T-cell (primary cell): Measurements from ENCODE around the gene TUBA1C. TPM values are rescaled to one million over a fixed set of nuclear protein-coding genes. Genes with fewer than 3 reads are reported as not detected.

ENCODE experiments used
- ATAC-seq, 4 experiments: fragments of 200-7000 bp in 3 of 4; fragments of 150-1000 bp in 1 of 4; cut with Tn5 transposase; replicated peaks in 1 of 4; 1 replicate in 3 of 4; 2 replicates in 1 of 4; pipeline ENCODE4 v1.10.0; 2021; ENCODE audit warnings: moderate library complexity in 3 of 4, mild to moderate bottlenecking in 2 of 4, moderate number of reproducible peaks in 1 of 4
- CTCF ChIA-PET, 2 donors: fragments of 300-600 bp; sonication (Branson Sonifier 250); formaldehyde crosslinking; loops; one replicate each; lab custom pipeline; 2022; ENCODE audit warnings: antibody characterized with exemption in 2 of 2; lab: Charles Lee
- POLR2A ChIA-PET, 2 donors: fragments of 300-600 bp; sonication (Branson Sonifier 250); formaldehyde crosslinking; loops; one replicate each; lab custom pipeline; 2022; ENCODE audit warnings: antibody characterized with exemption in 2 of 2; lab: Charles Lee
- DNase-seq, 35 experiments: peaks; one replicate each; pipeline versions ENCODE4 v3.0.0 to v3.0.0-alpha.2; 2013 to 2023
- H3K27ac ChIP-seq: one replicate; pipeline ENCODE4 v1.5.1; 2013; ENCODE audit warnings: low read length
- H3K27me3 ChIP-seq, 2 experiments: replicated peaks in 1 of 2; 1 replicate in 1 of 2; 2 replicates in 1 of 2; pipeline versions ENCODE4 v1.6.1 to v1.7.0; 2013; ENCODE audit warnings: low read length in 1 of 2, mixed read lengths in 1 of 2; ENCODE audit not compliant: control insufficient read depth in 2 of 2, insufficient read depth in 2 of 2; ENCODE audit errors: extremely low read depth in 1 of 2
- H3K36me3 ChIP-seq, 2 donors: 1 replicate in 1 of 2; 2 replicates in 1 of 2; pipeline versions ENCODE4 v1.6.1 to v1.7.0; 2013; ENCODE audit warnings: low read length in 1 of 2; ENCODE audit not compliant: control insufficient read depth in 2 of 2, insufficient read depth in 1 of 2; ENCODE audit errors: extremely low read depth in 1 of 2
- H3K4me1 ChIP-seq, 2 experiments: 1 replicate in 1 of 2; 2 replicates in 1 of 2; pipeline versions ENCODE4 v1.6.1 to v1.7.0; 2013; ENCODE audit warnings: low read length in 2 of 2, mixed read lengths in 1 of 2; ENCODE audit not compliant: insufficient read depth in 2 of 2, control insufficient read depth in 1 of 2; ENCODE audit errors: extremely low read depth in 1 of 2
- H3K4me3 ChIP-seq, 2 donors: 1 replicate in 1 of 2; 2 replicates in 1 of 2; pipeline versions ENCODE4 v1.5.1 to v1.7.0; 2013; ENCODE audit warnings: mild to moderate bottlenecking in 2 of 2, low read length in 1 of 2, moderate library complexity in 1 of 2; ENCODE audit not compliant: control insufficient read depth in 1 of 2; ENCODE audit errors: extremely low read depth in 1 of 2
- H3K9me3 ChIP-seq: 2 replicates; pipeline ENCODE4 v1.7.0; 2013
- H3K27ac Mint-ChIP-seq, 2 donors: one replicate each; pipeline ENCODE4 v1.8.0; 2020 to 2021; ENCODE audit warnings: mild to moderate bottlenecking in 2 of 2, mixed read lengths in 2 of 2
- H3K27me3 Mint-ChIP-seq, 2 donors: one replicate each; pipeline ENCODE4 v1.8.0; 2021 to 2022; ENCODE audit warnings: mixed read lengths in 2 of 2
- H3K36me3 Mint-ChIP-seq: one replicate; pipeline ENCODE4 v1.8.0; 2021; ENCODE audit warnings: mixed read lengths
- H3K4me1 Mint-ChIP-seq, 3 donors: one replicate each; pipeline ENCODE4 v1.8.0; 2020 to 2022; ENCODE audit warnings: mixed read lengths in 3 of 3, mild to moderate bottlenecking in 1 of 3
- H3K4me3 Mint-ChIP-seq, 3 donors: one replicate each; pipeline ENCODE4 v1.8.0; 2020 to 2022; ENCODE audit warnings: mild to moderate bottlenecking in 3 of 3, mixed read lengths in 3 of 3, moderate library complexity in 3 of 3
- H3K9me3 Mint-ChIP-seq, 3 donors: one replicate each; pipeline ENCODE4 v1.8.0; 2020 to 2022; ENCODE audit warnings: mixed read lengths in 3 of 3
- WGBS: methylation state at CpG from one replicate; pipeline ENCODE4 v1.1.5; 2013; ENCODE audit warnings: missing lambda C conversion rate; ENCODE audit not compliant: insufficient coverage; 5-methylcytosine and 5-hydroxymethylcytosine counted together
- total RNA-seq, 35 experiments: library from RNA in 6 of 35; stranded (reverse) in 6 of 35; fragments of 120-200 nt in 1 of 35; gene quantifications; one replicate each; pipeline versions ENCODE4 v1.2.1 to v1.2.4 and lab custom pipeline; 2013 to 2026

The TUBA1C gene
- total RNA-seq, 5 donors from 2014 or later (not counting 1 experiment from before 2014, with no cell fraction given): 16.4 to 53.7 (median 48.4) TPM

DNA sequence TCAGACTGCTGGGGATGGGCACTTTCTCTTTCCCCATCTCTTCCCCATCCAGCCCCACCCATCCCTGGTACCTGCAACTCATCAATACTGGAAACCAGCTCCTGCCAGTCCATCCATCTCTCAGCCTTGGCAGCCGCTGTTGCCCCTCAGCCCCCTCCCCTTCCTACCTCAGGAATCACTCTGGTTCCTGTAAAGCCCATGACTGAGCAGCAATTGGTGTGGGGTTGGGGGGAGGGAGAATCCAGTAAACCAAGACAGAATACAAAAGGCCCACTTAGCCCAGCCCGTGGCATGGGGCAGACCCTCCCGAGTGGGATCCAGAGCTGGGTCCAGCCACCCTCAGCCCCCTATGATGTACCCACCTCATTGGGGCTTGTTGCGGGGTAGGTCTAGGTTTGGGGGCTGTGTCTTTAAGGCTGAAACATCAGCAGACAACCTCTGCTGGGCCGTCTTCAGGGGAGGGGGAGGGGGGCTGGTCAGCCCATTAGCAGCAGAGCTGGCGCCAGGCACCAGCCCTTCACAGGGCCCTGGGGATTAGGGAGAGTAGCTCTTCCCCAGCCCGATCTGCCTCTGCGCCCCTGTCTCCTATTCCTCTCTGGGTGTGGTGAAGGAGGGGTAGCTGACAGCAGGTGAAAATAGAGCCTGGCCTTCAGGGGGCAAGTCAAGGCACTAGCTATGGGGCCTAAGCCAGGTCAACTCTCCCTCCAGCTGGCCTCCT lies 29.4 kb downstream of the TUBA1C start:
- Mint-ChIP-seq H3K4me3 (no peak overlapping the region), H3K27me3 (peaks cover 31 to 51% of the 10 kb centered on the region in 2 donors)
- 71% methylated on average over 2 of the region's 8 CpGs for WGBS

DNA sequence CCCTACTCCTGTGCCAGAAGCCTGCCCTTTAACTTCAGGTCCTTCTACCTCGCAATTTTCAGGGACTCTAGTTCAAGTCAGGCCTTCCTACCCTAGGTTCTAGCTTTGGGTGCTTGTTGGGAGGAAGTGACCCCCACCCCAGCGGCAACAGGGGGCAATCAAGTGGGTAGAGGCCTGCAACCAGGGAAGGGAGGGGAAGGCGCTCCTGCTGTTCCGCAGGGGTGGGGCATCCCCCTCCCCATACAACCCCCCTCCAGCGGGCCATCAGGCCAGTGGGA lies 29.9 kb downstream of the TUBA1C start:
- ATAC-seq: no peak
- Histone ChIP-seq H3K27me3 (peaks cover 12 to 68% of the 10 kb centered on the region in 2 experiments), H3K36me3 (no peaks in the 10 kb centered on the region), H3K9me3 (no peaks in the 10 kb centered on the region), H3K27ac (no peak overlapping the region), H3K4me3 (no peak overlapping the region), H3K4me1 (peaks cover 0 to 30% of the 10 kb centered on the region in 2 experiments)
- POLR2A ChIA-PET: no interaction called here
- no peak overlapping the region for H3K4me3 Mint-ChIP-seq
- H3K27ac Mint-ChIP-seq: no peak overlapping the region
- no peaks in the 10 kb centered on the region for H3K9me3 Mint-ChIP-seq
- no CpG with 5 or more reads among the region's 5 CpGs for WGBS
- no peaks in the 10 kb centered on the region for H3K36me3 Mint-ChIP-seq
- H3K27me3 Mint-ChIP-seq: peaks cover 31 to 49% of the 10 kb centered on the region in 2 donors
- peaks cover 9 to 24% (median 17%) of the 10 kb centered on the region in 3 donors for H3K4me1 Mint-ChIP-seq
- CTCF ChIA-PET: interaction anchor here (0.7 to 2.7 kb wide), 5 partner anchors 14 to 219 kb away, joined by 3 to 9 read pairs (median 4); partner anchors contain the start of gene DNAJC22 (in 1 of the 2)
- DNase-seq: no peak

More for the DNA sequence above, 29.4 kb downstream of the TUBA1C start:
- H3K4me3 ChIP-seq: no peak overlapping the region
- POLR2A ChIA-PET: interaction anchor here in 1 of 2 donors (0.6 kb wide), 2 partner anchors 9 to 75 kb away, joined by 3 to 9 read pairs; no protein-coding TSS in a partner anchor
- H3K36me3 ChIP-seq: no peaks in the 10 kb centered on the region
- peaks cover 9 to 24% (median 17%) of the 10 kb centered on the region in 3 donors for H3K4me1 Mint-ChIP-seq
- no peak for ATAC-seq
- no peak overlapping the region for H3K27ac ChIP-seq
- H3K9me3 ChIP-seq: no peaks in the 10 kb centered on the region
- H3K27ac Mint-ChIP-seq: no peak overlapping the region
- DNase-seq: no peak
- H3K36me3 Mint-ChIP-seq: no peaks in the 10 kb centered on the region
- H3K9me3 Mint-ChIP-seq: no peaks in the 10 kb centered on the region
- CTCF ChIA-PET: interaction anchor here (0.5 to 2.7 kb wide), 4 partner anchors 14 to 220 kb away, joined by 3 to 9 read pairs (median 5); partner anchors contain the start of gene DNAJC22 (in 1 of the 2)
- peaks cover 0 to 30% of the 10 kb centered on the region in 2 experiments for H3K4me1 ChIP-seq
- peaks cover 12 to 72% of the 10 kb centered on the region in 2 experiments for H3K27me3 ChIP-seq

DNA sequence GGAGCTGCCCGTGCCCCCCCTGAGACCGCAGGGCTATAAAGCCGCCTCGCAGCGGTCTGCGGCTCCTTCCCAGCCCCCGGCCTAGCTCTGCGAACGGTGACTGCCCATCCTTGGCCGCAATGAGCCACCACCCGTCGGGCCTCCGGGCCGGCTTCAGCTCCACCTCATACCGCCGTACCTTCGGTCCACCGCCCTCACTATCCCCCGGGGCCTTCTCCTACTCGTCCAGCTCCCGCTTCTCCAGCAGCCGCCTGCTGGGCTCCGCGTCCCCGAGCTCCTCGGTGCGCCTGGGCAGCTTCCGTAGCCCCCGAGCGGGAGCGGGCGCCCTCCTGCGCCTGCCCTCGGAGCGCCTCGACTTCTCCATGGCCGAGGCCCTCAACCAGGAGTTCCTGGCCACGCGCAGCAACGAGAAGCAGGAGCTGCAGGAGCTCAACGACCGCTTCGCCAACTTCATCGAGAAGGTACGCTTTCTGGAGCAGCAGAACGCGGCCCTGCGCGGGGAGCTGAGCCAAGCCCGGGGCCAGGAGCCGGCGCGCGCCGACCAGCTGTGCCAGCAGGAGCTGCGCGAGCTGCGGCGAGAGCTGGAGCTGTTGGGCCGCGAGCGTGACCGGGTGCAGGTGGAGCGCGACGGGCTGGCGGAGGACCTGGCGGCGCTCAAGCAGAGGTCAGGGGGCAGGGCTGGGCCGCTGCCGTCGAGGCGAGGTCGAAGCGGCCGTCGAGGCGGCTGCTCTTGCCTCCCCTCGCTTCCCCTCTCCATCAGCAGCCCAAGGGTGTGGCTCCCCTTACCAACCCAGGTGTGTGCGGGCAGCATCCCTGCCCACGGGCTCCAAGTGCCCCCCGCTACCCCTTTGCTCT lies 30.4 kb downstream of the TUBA1C start, which contains the start of gene PRPH:
PRPH (plus strand) TSS at position 66 of the 855 bp plus-strand sequence; CDS start at position 120, 54 bp downstream.
- H3K9me3 ChIP-seq: no peaks in the 10 kb centered on the region
- H3K36me3 ChIP-seq: no peaks in the 10 kb centered on the region
- Mint-ChIP-seq H3K27ac (no peak within 1 kb of the TSS), H3K4me1 (peaks cover 9 to 24% (median 17%) of the 10 kb centered on the region in 3 donors), H3K4me3 (peak within 1 kb of the TSS in 1 of 3 donors; percentile 70), H3K36me3 (no peaks in the 10 kb centered on the region), H3K27me3 (peaks cover 31 to 49% of the 10 kb centered on the region in 2 donors), H3K9me3 (no peaks in the 10 kb centered on the region)
- ChIA-PET CTCF (interaction anchor here (0.5 to 2.7 kb wide), 6 partner anchors 15 to 219 kb away, joined by 3 to 9 read pairs (median 4); partner anchors contain the start of gene DNAJC22 (in 1 of the 2)), POLR2A (no interaction called here)
- ATAC-seq (no peak), DNase-seq (peak in 4 of 35 experiments; percentile 3 to 25 (median 18))
- peaks cover 0 to 30% of the 10 kb centered on the region in 2 experiments for H3K4me1 ChIP-seq
- H3K27ac ChIP-seq: no peak within 1 kb of the TSS
- no peak within 1 kb of the TSS for H3K4me3 ChIP-seq
- peaks cover 12 to 67% of the 10 kb centered on the region in 2 experiments for H3K27me3 ChIP-seq
- 6% methylated on average over 78 of the region's 82 CpGs for WGBS

DNA sequence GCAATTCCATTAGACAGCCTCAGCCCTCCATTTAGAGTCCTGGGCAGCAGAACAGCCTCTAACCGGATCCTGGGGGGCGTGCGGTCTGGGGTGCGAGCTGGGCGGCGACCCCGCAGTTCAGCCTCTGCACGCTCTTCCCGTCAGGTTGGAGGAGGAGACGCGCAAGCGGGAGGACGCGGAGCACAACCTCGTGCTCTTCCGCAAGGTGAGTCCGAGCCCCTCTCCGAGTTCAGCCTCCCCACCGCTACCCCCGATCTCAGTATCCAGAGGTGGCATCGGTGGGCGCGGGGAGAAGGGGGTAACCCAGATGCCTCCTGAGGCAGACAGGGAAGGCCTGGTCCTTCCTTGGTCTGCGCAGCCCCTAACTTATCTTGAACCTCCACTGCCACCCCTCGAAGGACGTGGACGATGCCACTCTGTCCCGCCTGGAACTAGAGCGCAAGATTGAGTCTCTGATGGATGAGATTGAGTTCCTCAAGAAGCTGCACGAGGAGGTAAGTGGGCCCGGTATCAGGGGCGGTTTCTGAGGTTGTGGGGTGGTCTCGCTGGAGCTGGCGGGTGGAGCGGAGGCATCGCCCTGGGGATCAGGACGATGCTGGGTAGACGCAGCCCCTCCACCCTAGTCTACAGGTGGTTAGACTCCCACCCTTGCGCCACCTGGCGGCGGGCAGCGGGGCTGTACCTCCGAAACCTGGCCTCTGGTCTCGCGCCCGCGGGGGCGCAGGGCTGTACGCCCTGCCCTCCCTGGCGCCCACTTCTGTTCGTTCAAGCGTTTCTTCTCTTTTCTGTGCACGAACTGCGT lies 31.4 kb downstream of the TUBA1C start:
- Mint-ChIP-seq H3K4me3 (peak overlapping the region; percentile 54 to 70 (median 65)), H3K27me3 (peaks cover 35 to 51% of the 10 kb centered on the region in 2 donors), H3K4me1 (peaks cover 9 to 24% (median 17%) of the 10 kb centered on the region in 3 donors), H3K9me3 (no peaks in the 10 kb centered on the region), H3K36me3 (no peaks in the 10 kb centered on the region), H3K27ac (no peak overlapping the region)
- WGBS: 25% methylated on average over 40 of the region's 54 CpGs
- H3K27ac ChIP-seq: no peak overlapping the region
- H3K9me3 ChIP-seq: no peaks in the 10 kb centered on the region
- peak overlapping the region; percentile 30 to 58 for H3K4me3 ChIP-seq
- peaks cover 0 to 30% of the 10 kb centered on the region in 2 experiments for H3K4me1 ChIP-seq
- no peaks in the 10 kb centered on the region for H3K36me3 ChIP-seq
- peaks cover 12 to 73% of the 10 kb centered on the region in 2 experiments for H3K27me3 ChIP-seq
- peak; percentile 75 to 87 (median 77) for ATAC-seq
- peak in 33 of 35 experiments; percentile 25 to 78 (median 55) for DNase-seq
- CTCF ChIA-PET: interaction anchor here in 1 of 2 donors (1.2 to 2.7 kb wide), 3 partner anchors 41 to 218 kb away, joined by 5 to 9 read pairs (median 6); partner anchors contain the start of genes C1QL4 and DNAJC22
- POLR2A ChIA-PET: no interaction called here

DNA sequence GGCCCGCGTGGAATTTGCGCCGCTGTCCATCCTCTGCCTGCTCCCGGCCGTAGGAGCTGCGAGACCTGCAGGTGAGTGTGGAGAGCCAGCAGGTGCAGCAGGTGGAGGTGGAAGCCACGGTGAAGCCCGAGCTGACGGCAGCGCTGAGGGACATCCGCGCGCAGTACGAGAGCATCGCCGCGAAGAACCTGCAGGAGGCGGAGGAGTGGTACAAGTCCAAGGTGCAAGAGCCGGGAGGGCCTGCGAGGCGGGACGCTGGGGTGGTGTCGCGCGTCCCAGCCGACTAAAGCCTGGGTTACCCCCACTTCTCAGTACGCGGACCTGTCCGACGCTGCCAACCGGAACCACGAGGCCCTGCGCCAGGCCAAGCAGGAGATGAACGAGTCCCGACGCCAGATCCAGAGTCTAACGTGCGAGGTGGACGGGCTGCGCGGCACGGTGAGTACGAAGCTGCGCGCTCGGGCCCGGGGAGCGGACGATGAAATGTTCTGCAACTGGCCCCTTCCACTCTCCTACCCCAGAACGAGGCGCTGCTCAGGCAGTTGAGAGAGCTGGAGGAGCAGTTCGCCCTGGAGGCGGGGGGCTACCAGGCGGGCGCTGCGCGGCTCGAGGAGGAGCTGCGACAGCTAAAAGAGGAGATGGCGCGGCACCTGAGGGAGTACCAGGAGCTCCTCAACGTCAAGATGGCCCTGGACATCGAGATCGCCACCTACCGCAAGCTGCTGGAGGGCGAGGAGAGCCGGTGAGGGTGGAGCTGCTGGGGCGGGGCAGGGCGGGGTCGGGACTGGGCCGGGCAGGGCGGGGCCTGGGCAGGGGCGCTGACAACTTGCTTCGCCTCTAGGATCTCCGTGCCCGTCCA lies 32.2 kb downstream of the TUBA1C start:
- peak in 28 of 35 experiments; percentile 3 to 52 (median 26) for DNase-seq
- no peaks in the 10 kb centered on the region for H3K36me3 ChIP-seq
- Mint-ChIP-seq H3K4me1 (peaks cover 9 to 27% (median 17%) of the 10 kb centered on the region in 3 donors), H3K4me3 (peak overlapping the region; percentile 54 to 70 (median 65)), H3K9me3 (no peaks in the 10 kb centered on the region), H3K27ac (no peak overlapping the region), H3K27me3 (peaks cover 41 to 48% of the 10 kb centered on the region in 2 donors), H3K36me3 (no peaks in the 10 kb centered on the region)
- 9% methylated on average over 62 of the region's 77 CpGs for WGBS
- ATAC-seq: peak; percentile 57 to 75 (median 62)
- H3K27me3 ChIP-seq: peaks cover 12 to 74% of the 10 kb centered on the region in 2 experiments
- peak overlapping the region; percentile 30 to 58 for H3K4me3 ChIP-seq
- POLR2A ChIA-PET: no interaction called here
- no peaks in the 10 kb centered on the region for H3K9me3 ChIP-seq
- CTCF ChIA-PET: interaction anchor here (0.5 to 2.7 kb wide), 7 partner anchors 26 to 247 kb away, joined by 3 to 9 read pairs (median 4); partner anchors contain the start of genes C1QL4 (in 1 of the 2) and TROAP (in 1 of the 2)
- peaks cover 0 to 30% of the 10 kb centered on the region in 2 experiments for H3K4me1 ChIP-seq
- no peak overlapping the region for H3K27ac ChIP-seq
